Heart right ventricle (tissue), 16 donors: ENCODE results near the gene MOG. TPM values are rescaled to one million over a fixed set of nuclear protein-coding genes. Genes with fewer than 3 reads are reported as not detected.
"Not testable (repeated sequence)": the region's sequence is repeated elsewhere in the genome, so short reads cannot be mapped to it uniquely, and the experiment has no call there.

Experiments
- ATAC-seq, 8 donors: fragments of 200-7000 bp; cut with Tn5 transposase; one replicate each; pipeline ENCODE4 v1.9.1; 2020; ENCODE audit warnings: mild to moderate bottlenecking in 8 of 8, moderate library complexity in 8 of 8, moderate number of reproducible peaks in 1 of 8
- DNase-seq, 2 donors: peaks; one replicate each; pipeline ENCODE4 v3.0.0-alpha.2; 2020
- H3K27ac ChIP-seq, 10 donors: fragments of 200-600 bp; sonication (generic) in 2 of 10; one replicate each; pipeline versions ENCODE4 v1.5.0 to v1.8.0; 2020 to 2022; ENCODE audit warnings: mild to moderate bottlenecking in 3 of 10
- H3K27me3 ChIP-seq, 7 donors: fragments of 200-600 bp; one replicate each; pipeline ENCODE4 v1.8.0; 2021 to 2022; ENCODE audit warnings: mild to moderate bottlenecking in 2 of 7
- H3K36me3 ChIP-seq, 9 donors: fragments of 200-600 bp; sonication (generic) in 1 of 9; one replicate each; pipeline versions ENCODE4 v1.5.0 to v1.8.0; 2020 to 2022; ENCODE audit warnings: mild to moderate bottlenecking in 2 of 9
- H3K4me1 ChIP-seq, 9 donors: fragments of 200-600 bp; sonication (generic) in 1 of 9; one replicate each; pipeline versions ENCODE4 v1.5.0 to v1.8.0; 2020 to 2022; ENCODE audit warnings: mild to moderate bottlenecking in 4 of 9
- H3K4me3 ChIP-seq, 10 donors: fragments of 200-600 bp; sonication (generic) in 2 of 10; one replicate each; pipeline versions ENCODE4 v1.5.0 to v1.8.0; 2020 to 2022; ENCODE audit warnings: mild to moderate bottlenecking in 7 of 10, moderate library complexity in 2 of 10
- H3K9me3 ChIP-seq, 11 donors: fragments of 200-600 bp in 10 of 11; sonication (generic) in 2 of 11; one replicate each; pipeline versions ENCODE4 v1.5.0 to v1.8.0; 2013 to 2022; ENCODE audit warnings: mild to moderate bottlenecking in 2 of 11, control low read depth in 1 of 11, moderate library complexity in 1 of 11
- CTCF ChIP-seq, 9 donors: fragments of 200-600 bp; sonication (generic) in 2 of 9; IDR thresholded peaks; one replicate each; pipeline versions ENCODE4 v1.5.0 to v1.8.0; 2021 to 2022; ENCODE audit warnings: antibody characterized with exemption in 9 of 9, mild to moderate bottlenecking in 5 of 9, moderate library complexity in 1 of 9
- WGBS, 2 donors: extraction: QIAGEN DNeasy Blood & Tissue Kit; methylation state at CpG; one replicate each; pipeline ENCODE4 v1.1.7; 2013; ENCODE audit warnings: inconsistent platforms in 1 of 2; 5-methylcytosine and 5-hydroxymethylcytosine counted together
- intact Hi-C, 10 donors: fragments of 100-400 bp; cut with DNase I; formaldehyde crosslinking; loops; one replicate each; pipeline versions ENCODE4 v1.11.1 to v1.14.2; 2022
- polyA plus RNA-seq, 2 donors: library from polyadenylated mRNA; stranded (reverse); fragments of 200-250 nt; gene quantifications; one replicate each; pipeline ENCODE4 v1.2.3, GENCODE V29; 2013
- total RNA-seq, 10 donors: library from RNA; stranded (reverse); fragmentation: NEBNext Ultra II Directional in 3 of 10; extraction: Animal tissue kit (Norgen Biotek cat#: 25700) in 3 of 10; gene quantifications; one replicate each; pipeline versions ENCODE4 v1.2.1 to v1.2.4, GENCODE V29; 2021 to 2023
- donor health status: Arrhythmogenic right ventricular cardiomyopathy.
- donor health status: ischemic (EF 13 %, LVEDD 7.1; RV severe dilation, severe dysfunction).
- donor health status: healthy with polysubstance abuse.
- donor health status: DM: no; HTN: yes; CAD: no.
- donor health status: DM: no; HTN: no; CAD: no.
- donor health status: ischemic (EF 25% LVEDD 6.9; RV normal size, moderate dysfunction).
- donor health status: ischemic (EF 25% LVEDD 5.7; RV mildly dilated, moderate dysfunction).
- donor health status: healthy.
- donor health status: DM: yes; HTN: yes; CAD: no.
- donor health status: Ischemic cardiomyopathy.
- donor health status: ischemic (EF 35%, LVEDD 5.7; RV mildly dilated, moderate dysfunction).
- donor health status: nonischemic (EF 11% LVEDD 7.7; RV severe dilation, severe dysfunction).
- donor health status: DM: yes; HTN: yes; CAD: no.
- donor health status: PGD.
- donor health status: ischemic (EF 29% LVEDD 5.4; RV normal size, mild dysfunction).
- donor health status: nonischemic (EF 23%, LVEDD 6.1; RV moderate dilation, normal function).

The MOG gene
- total and polyA plus RNA-seq, 12 donors, result 0.19 to 13.6 (median 2.9) TPM

DNA sequence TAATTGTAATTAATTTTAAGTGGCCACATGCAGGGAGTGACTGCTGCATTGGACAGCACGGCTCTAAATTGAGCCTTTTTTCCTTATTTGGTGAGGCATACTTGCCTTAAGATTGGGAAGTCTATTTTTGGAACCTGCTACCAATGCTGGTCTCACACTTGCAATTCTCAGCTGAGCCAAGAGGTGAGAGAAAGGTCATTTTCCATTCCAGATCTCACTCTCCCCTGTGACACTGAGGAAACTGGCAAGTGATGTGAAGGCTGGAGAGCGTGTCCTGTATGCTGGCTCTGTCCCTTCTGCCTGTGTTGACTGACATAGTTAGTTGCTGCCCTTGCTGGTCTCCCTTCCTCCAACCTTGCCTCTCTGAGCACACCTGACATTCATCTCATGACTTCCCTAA is 735 bp upstream of the MOG start:
- Histone ChIP-seq H3K27me3 (peaks cover 0 to 24% (median 0%) of the 10 kb centered on the region in 7 donors), H3K4me1 (peaks cover 0 to 32% (median 12%) of the 10 kb centered on the region in 9 donors), H3K9me3 (no peaks in the 10 kb centered on the region), H3K36me3 (no peaks in the 10 kb centered on the region), H3K4me3 (no peak overlapping the region), H3K27ac (peak overlapping the region; percentile 76 to 90 (median 84))
- no peak for TF ChIP-seq CTCF (IDR thresholded peaks at IDR 0.05)
- intact Hi-C loops, result loop anchor here in 2 of 10 donors (10.0 kb wide), 1 partner anchor 99 kb away; no protein-coding TSS in a partner anchor
- ATAC-seq (peak; percentile 76 to 95 (median 92)), DNase-seq (peak in 1 of 2 donors; percentile 58)
- 13 to 16% methylated on average over 2 of the region's 2 CpGs for WGBS, 2 donors

GRCh38 chr6:29661071-29661470 is 4.2 kb downstream of the MOG start:
- ATAC-seq, result no peak
- Histone ChIP-seq H3K4me1 (peaks cover 0 to 18% (median 5%) of the 10 kb centered on the region in 9 donors), H3K9me3 (no peaks in the 10 kb centered on the region), H3K36me3 (no peaks in the 10 kb centered on the region), H3K4me3 (no peak overlapping the region), H3K27ac (no peak overlapping the region), H3K27me3 (peaks cover 0 to 48% (median 7%) of the 10 kb centered on the region in 7 donors)
- intact Hi-C loops, result no loop called here
- no peak for DNase-seq
- TF ChIP-seq CTCF (IDR thresholded peaks at IDR 0.05), result no peak
- 76 to 87% methylated on average over 3 of the region's 3 CpGs for WGBS, 2 donors

DNA sequence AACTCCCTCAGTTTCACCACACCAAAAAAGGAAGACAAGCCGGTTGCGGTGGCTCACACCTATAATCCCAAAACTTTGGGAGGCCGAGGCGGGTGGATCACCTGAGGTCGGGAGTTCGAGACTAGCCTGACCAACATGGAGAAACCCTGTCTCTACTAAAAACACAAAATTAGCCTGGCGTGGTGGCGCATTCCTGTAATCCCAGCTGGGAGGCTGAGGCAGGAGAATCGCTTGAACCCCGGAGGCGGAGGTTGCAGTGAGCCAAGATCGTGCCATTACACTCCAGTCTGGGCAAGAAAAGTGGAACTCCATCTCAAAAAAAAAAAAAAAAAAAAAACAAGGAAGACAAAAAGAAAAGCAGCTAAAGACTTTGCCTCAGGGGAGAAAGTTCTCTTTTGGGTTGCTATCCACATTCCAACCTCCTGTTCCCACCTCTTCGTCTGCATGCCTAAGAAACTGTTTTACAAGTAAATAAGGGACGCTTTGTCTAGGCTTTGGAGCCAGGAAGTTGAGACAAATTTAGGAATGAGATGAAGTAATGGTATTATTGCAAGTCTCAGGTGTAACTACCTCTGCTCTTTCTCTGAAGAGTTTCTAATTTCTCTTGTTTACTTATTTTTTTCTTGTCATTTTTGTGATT is 4.7 kb downstream of the MOG start:
- ATAC-seq, H3K27ac ChIP-seq, DNase-seq, H3K4me3 ChIP-seq, H3K36me3 ChIP-seq, H3K9me3 ChIP-seq, intact Hi-C loops: not testable (repeated sequence)
- 59 to 64% methylated on average over 14 of the region's 14 CpGs for WGBS, 2 donors
- H3K4me1 ChIP-seq, result peaks cover 0 to 14% (median 2%) of the 10 kb centered on the region in 9 donors
- H3K27me3 ChIP-seq, result peaks cover 0 to 43% (median 7%) of the 10 kb centered on the region in 7 donors

DNA sequence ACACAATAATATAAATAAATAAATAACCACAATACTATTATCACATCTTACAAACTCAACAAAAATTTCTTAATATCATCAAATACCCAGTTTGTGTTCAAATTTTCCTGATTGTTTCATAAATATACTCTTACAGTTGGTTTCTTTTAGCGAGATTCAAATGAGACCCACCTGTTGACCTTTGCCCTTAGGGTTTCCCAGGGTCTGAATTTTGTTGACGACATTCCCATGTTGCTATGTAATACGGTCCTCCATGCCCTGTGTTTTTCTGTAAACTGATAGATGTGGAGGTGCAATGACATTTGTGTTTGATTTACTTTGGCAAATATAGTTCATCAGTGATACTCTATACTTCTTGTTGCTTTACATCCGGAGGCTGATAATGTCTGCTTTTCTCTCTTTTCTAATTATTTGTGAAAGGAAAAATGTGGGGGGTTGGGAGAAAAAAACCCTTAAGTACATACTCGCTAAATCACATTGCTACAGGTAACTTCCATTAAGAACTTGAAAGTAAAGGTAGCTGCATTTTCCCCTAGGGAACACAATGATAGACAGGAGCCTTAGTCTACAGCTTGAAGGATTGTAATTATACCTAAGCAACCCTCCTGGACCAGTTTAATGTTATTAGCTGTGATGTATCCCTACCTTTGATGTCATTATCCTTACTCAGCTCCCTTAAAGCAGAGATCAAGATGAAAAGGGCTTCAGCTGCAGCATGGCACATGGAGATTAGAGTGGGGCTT is 6.6 kb downstream of the MOG start:
- 73 to 76% methylated on average over 5 of the region's 5 CpGs for WGBS, 2 donors
- no peak for TF ChIP-seq CTCF (IDR thresholded peaks at IDR 0.05)
- intact Hi-C loops, result no loop called here

More for the DNA sequence above, 6.6 kb downstream of the MOG start:
- Histone ChIP-seq H3K27me3 (peaks cover 0 to 40% (median 7%) of the 10 kb centered on the region in 7 donors), H3K4me3 (no peak overlapping the region), H3K27ac (no peak overlapping the region), H3K4me1 (peaks cover 0 to 9% (median 0%) of the 10 kb centered on the region in 9 donors), H3K36me3 (no peaks in the 10 kb centered on the region), H3K9me3 (no peaks in the 10 kb centered on the region)
- DNase-seq, result no peak
- ATAC-seq, result no peak
